Liver (tissue), 9 donors: ENCODE data around the gene DKK2. TPM values are rescaled to one million over a fixed set of nuclear protein-coding genes. Genes with fewer than 3 reads are reported as not detected.

Experiments used
- DNase-seq: peaks from one replicate; pipeline ENCODE4 v3.0.0-alpha.2; 2017; ENCODE audit warnings: low spot score
- H3K27ac ChIP-seq, 2 donors: one replicate each; pipeline ENCODE4 v1.7.0; 2013; ENCODE audit warnings: inconsistent platforms in 2 of 2, low read length in 2 of 2, control low read depth in 1 of 2, low read depth in 1 of 2, mild to moderate bottlenecking in 1 of 2
- H3K27me3 ChIP-seq, 4 donors: one replicate each; pipeline versions ENCODE4 v1.6.1 to v1.7.0; 2013; ENCODE audit warnings: low read length in 3 of 4, inconsistent platforms in 1 of 4, mild to moderate bottlenecking in 1 of 4, moderate library complexity in 1 of 4; ENCODE audit not compliant: control insufficient read depth in 4 of 4, insufficient read depth in 4 of 4
- H3K36me3 ChIP-seq, 4 donors: one replicate each; pipeline versions ENCODE4 v1.6.1 to v1.7.0; 2013; ENCODE audit warnings: low read length in 3 of 4, mild to moderate bottlenecking in 3 of 4, low read depth in 1 of 4, moderate library complexity in 1 of 4; ENCODE audit not compliant: control insufficient read depth in 4 of 4, insufficient read depth in 3 of 4
- H3K4me1 ChIP-seq, 4 donors: one replicate each; pipeline versions ENCODE4 v1.6.1 to v1.7.0; 2013; ENCODE audit warnings: low read length in 3 of 4, mild to moderate bottlenecking in 3 of 4, moderate library complexity in 1 of 4; ENCODE audit not compliant: control insufficient read depth in 4 of 4, insufficient read depth in 4 of 4
- H3K4me3 ChIP-seq, 3 donors: one replicate each; pipeline versions ENCODE4 v1.6.1 to v1.7.0; 2013; ENCODE audit warnings: low read length in 3 of 3, control low read depth in 1 of 3, low read depth in 1 of 3, mild to moderate bottlenecking in 1 of 3
- H3K9ac ChIP-seq, 2 donors: one replicate each; pipeline ENCODE4 v1.7.0; 2013; ENCODE audit warnings: low read length in 2 of 2, mild to moderate bottlenecking in 2 of 2, moderate library complexity in 2 of 2, control low read depth in 1 of 2, low read depth in 1 of 2
- H3K9me3 ChIP-seq, 4 donors: one replicate each; pipeline versions ENCODE4 v1.6.1 to v1.7.0; 2013; ENCODE audit warnings: low read length in 3 of 4; ENCODE audit not compliant: control insufficient read depth in 4 of 4
- EGR1 ChIP-seq, 2 donors: IDR thresholded peaks; 2 replicates each; pipeline ENCODE4 v1.6.1; 2016 to 2018; ENCODE audit warnings: antibody characterized with exemption in 2 of 2, low read depth in 2 of 2
- FOXA1 ChIP-seq: IDR thresholded peaks from 2 replicates; pipeline ENCODE4 v1.6.1; 2016; ENCODE audit warnings: antibody characterized with exemption
- GABPA ChIP-seq, 2 donors: IDR thresholded peaks in 1 of 2; conservative IDR thresholded peaks in 1 of 2; 2 replicates each; pipeline ENCODE4 v1.6.1; 2016; ENCODE audit warnings: antibody characterized with exemption in 2 of 2, mild to moderate bottlenecking in 1 of 2, moderate library complexity in 1 of 2
- HNF4A ChIP-seq, 2 donors: conservative IDR thresholded peaks; 2 replicates each; pipeline ENCODE4 v1.6.1; 2016; ENCODE audit warnings: antibody characterized with exemption in 2 of 2, mild to moderate bottlenecking in 2 of 2
- HNF4G ChIP-seq: IDR thresholded peaks from 2 replicates; pipeline ENCODE4 v1.6.1; 2016; ENCODE audit warnings: antibody characterized with exemption
- JUND ChIP-seq, 2 donors: IDR thresholded peaks; 2 replicates each; pipeline ENCODE4 v1.6.1; 2016; ENCODE audit warnings: antibody characterized with exemption in 2 of 2
- RAD21 ChIP-seq, 2 donors: IDR thresholded peaks; 2 replicates each; pipeline ENCODE4 v1.6.1; 2016; ENCODE audit warnings: antibody characterized with exemption in 2 of 2, mild to moderate bottlenecking in 2 of 2
- RXRA ChIP-seq, 2 donors: IDR thresholded peaks; 2 replicates each; pipeline ENCODE4 v1.6.1; 2017 to 2018; ENCODE audit warnings: antibody characterized with exemption in 2 of 2, mild to moderate bottlenecking in 1 of 2
- TAF1 ChIP-seq: conservative IDR thresholded peaks from 2 replicates; pipeline ENCODE4 v1.6.1; 2016; ENCODE audit warnings: antibody characterized with exemption, mild to moderate bottlenecking
- YY1 ChIP-seq: IDR thresholded peaks from 2 replicates; pipeline ENCODE4 v1.6.1; 2016; ENCODE audit warnings: antibody characterized with exemption, mild to moderate bottlenecking
- ZBTB33 ChIP-seq: IDR thresholded peaks from 2 replicates; pipeline ENCODE4 v1.6.1; 2016; ENCODE audit warnings: antibody characterized with exemption
- WGBS: extraction: QIAGEN DNeasy Blood & Tissue Kit; methylation state at CpG from one replicate; pipeline ENCODE4 v1.1.7; 2013; 5-methylcytosine and 5-hydroxymethylcytosine counted together
- polyA plus RNA-seq, 2 donors: library from polyadenylated mRNA; stranded (reverse) in 1 of 2; unstranded in 1 of 2; fragments of 200-250 nt in 1 of 2; fragments of >200 nt in 1 of 2; fragmentation: Nextera tagmentation in 1 of 2; extraction: Ambion mirVana in 1 of 2; gene quantifications; one replicate each; pipeline versions ENCODE4 v1.2.1 to v1.2.3, GENCODE V29; 2013 to 2015
- total RNA-seq, 2 donors: library from RNA; depleted of rRNA; stranded (reverse); fragments of >200 nt; gene quantifications; one replicate each; pipeline ENCODE4 v1.2.3, GENCODE V29; 2014
- TF ChIP-seq, protein P1 (sequence below): fragments of 150-350 bp; IDR thresholded peaks from 2 replicates; pipeline ENCODE4 v1.5.1; 2017; ENCODE audit warnings: improper control_type of control experiment, low read depth, low read length; ENCODE audit not compliant: missing input control
- TF ChIP-seq, protein P2 (sequence below): IDR thresholded peaks from 2 replicates; pipeline ENCODE4 v1.6.1; 2016; ENCODE audit warnings: antibody characterized with exemption
- TF ChIP-seq, protein P3 (sequence below): IDR thresholded peaks from 2 replicates; pipeline ENCODE4 v1.6.1; 2016; ENCODE audit warnings: antibody characterized with exemption
- donor health status: healthy.
- donor health status: healthy.
- donor health status: healthy.
- donor health status: healthy.
- donor health status: healthy.

DKK2 gene
- total and polyA plus RNA-seq, 4 donors = 0.07 to 0.33 (median 0.21) TPM

GRCh38 chr4:107044170-107044569 lies 8.1 kb upstream of the DKK2 start (continued):
- TF ChIP-seq ZBTB33 = no peak
- TF ChIP-seq GABPA (IDR thresholded peaks at IDR 0.05 in 1 of 2, conservative IDR thresholded peaks at IDR 0.05 in 1 of 2) = no peak
- no peak for TF ChIP-seq HNF4G

GRCh38 chr4:107037199-107037584 lies 1.1 kb upstream of the DKK2 start:
- H3K4me3 ChIP-seq = no peak overlapping the region
- no peak overlapping the region for H3K9ac ChIP-seq
- peak; percentile 37 for DNase-seq
- H3K4me1 ChIP-seq = peaks cover 4 to 18% (median 10%) of the 10 kb centered on the region in 4 donors
- no peaks in the 10 kb centered on the region for H3K36me3 ChIP-seq
- H3K27me3 ChIP-seq = peaks cover 4 to 11% (median 8%) of the 10 kb centered on the region in 4 donors
- 4% methylated on average over 19 of the region's 19 CpGs for WGBS
- TF ChIP-seq, protein P1, sequence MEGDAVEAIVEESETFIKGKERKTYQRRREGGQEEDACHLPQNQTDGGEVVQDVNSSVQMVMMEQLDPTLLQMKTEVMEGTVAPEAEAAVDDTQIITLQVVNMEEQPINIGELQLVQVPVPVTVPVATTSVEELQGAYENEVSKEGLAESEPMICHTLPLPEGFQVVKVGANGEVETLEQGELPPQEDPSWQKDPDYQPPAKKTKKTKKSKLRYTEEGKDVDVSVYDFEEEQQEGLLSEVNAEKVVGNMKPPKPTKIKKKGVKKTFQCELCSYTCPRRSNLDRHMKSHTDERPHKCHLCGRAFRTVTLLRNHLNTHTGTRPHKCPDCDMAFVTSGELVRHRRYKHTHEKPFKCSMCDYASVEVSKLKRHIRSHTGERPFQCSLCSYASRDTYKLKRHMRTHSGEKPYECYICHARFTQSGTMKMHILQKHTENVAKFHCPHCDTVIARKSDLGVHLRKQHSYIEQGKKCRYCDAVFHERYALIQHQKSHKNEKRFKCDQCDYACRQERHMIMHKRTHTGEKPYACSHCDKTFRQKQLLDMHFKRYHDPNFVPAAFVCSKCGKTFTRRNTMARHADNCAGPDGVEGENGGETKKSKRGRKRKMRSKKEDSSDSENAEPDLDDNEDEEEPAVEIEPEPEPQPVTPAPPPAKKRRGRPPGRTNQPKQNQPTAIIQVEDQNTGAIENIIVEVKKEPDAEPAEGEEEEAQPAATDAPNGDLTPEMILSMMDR = peak; percentile 8
- TF ChIP-seq ZBTB33 (no peak), RAD21 (IDR thresholded peaks at IDR 0.05) (peak in 1 of 2 donors; percentile 29), GABPA (IDR thresholded peaks at IDR 0.05 in 1 of 2, conservative IDR thresholded peaks at IDR 0.05 in 1 of 2) (no peak)
- no peak overlapping the region for H3K27ac ChIP-seq
- H3K9me3 ChIP-seq = no peaks in the 10 kb centered on the region

DNA sequence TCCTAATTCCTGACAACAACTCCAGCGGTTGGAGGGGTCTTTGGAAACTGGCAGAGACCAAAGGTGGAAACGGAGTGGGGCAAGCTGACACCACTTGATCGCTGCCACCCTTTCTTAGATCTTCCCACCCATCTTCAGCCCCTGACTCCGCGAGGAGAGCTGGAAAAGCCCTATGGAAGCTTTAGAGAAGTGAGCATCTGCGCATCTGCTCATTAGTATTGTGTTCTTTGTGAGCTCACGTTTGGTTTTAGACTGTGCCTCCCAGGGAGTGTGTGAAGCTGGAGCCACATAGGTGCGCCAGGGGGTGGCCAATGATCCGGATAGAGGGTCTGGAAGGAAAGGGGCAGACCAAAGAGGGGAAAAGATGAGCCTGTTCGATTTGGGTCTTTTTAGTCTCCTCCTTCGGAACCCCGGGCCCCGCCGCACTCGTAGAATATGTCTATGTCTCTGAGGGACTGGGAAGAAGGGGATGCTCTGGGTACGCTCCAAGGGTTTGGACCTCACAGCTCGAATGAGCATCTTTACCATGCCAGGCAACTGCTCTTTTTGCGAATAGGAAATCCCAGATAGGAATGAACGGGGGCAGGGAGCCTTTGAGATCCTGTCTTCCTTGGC lies 578 bp upstream of the DKK2 start:
- peaks cover 4 to 11% (median 8%) of the 10 kb centered on the region in 4 donors for H3K27me3 ChIP-seq
- no peak for TF ChIP-seq HNF4A (conservative IDR thresholded peaks at IDR 0.05)
- no peak for TF ChIP-seq TAF1
- TF ChIP-seq EGR1 (IDR thresholded peaks at IDR 0.05; ENCODE audit: low read depth in 2 of 2) = no peak
- TF ChIP-seq, protein P1 = no peak
- TF ChIP-seq RAD21 (IDR thresholded peaks at IDR 0.05) = no peak
- TF ChIP-seq, protein P2, sequence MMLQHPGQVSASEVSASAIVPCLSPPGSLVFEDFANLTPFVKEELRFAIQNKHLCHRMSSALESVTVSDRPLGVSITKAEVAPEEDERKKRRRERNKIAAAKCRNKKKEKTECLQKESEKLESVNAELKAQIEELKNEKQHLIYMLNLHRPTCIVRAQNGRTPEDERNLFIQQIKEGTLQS = no peak
- TF ChIP-seq GABPA (IDR thresholded peaks at IDR 0.05 in 1 of 2, conservative IDR thresholded peaks at IDR 0.05 in 1 of 2) = no peak
- no peak for TF ChIP-seq JUND (IDR thresholded peaks at IDR 0.05)
- no peak for TF ChIP-seq YY1
- TF ChIP-seq RXRA (IDR thresholded peaks at IDR 0.05) = no peak
- TF ChIP-seq ZBTB33 = no peak
- TF ChIP-seq, protein P3, sequence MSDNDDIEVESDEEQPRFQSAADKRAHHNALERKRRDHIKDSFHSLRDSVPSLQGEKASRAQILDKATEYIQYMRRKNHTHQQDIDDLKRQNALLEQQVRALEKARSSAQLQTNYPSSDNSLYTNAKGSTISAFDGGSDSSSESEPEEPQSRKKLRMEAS = no peak
- no peak for TF ChIP-seq FOXA1

More for the DNA sequence above, 578 bp upstream of the DKK2 start:
- Histone ChIP-seq H3K4me1 (peaks cover 4 to 18% (median 10%) of the 10 kb centered on the region in 4 donors), H3K9ac (no peak overlapping the region), H3K27ac (no peak overlapping the region), H3K9me3 (no peaks in the 10 kb centered on the region), H3K36me3 (no peaks in the 10 kb centered on the region), H3K4me3 (peak overlapping the region in 1 of 3 donors; percentile 13)
- WGBS = 8% methylated on average over 19 of the region's 19 CpGs
- no peak for DNase-seq
